Fibroblast of the aortic adventitia (primary cell): ENCODE data around the gene CSN3. TPM values are rescaled to one million over a fixed set of nuclear protein-coding genes. Genes with fewer than 3 reads are reported as not detected.

ENCODE experiments used
- DNase-seq: peaks from one replicate; pipeline ENCODE4 v3.0.0-alpha.2; 2010; ENCODE audit warnings: low read depth
- H3K4me3 ChIP-seq: 2 replicates; pipeline ENCODE4 v1.5.1; 2011; ENCODE audit warnings: low read depth, mild to moderate bottlenecking, control low read depth, low read length, moderate library complexity
- total RNA-seq: library from RNA; depleted of rRNA; stranded (reverse); fragments of >200 nt; gene quantifications from 2 replicates; pipeline ENCODE4 v1.2.3, GENCODE V29; 2012; ENCODE audit warnings: low replicate concordance
- TF ChIP-seq, protein P1 (sequence below): IDR thresholded peaks from 2 replicates; pipeline ENCODE4 v1.5.1; 2011; ENCODE audit warnings: mild to moderate bottlenecking, low read length, control low read depth, inconsistent platforms; ENCODE audit not compliant: insufficient read depth

CSN3 gene
- total RNA-seq, 1 donor, result not detected

DNA sequence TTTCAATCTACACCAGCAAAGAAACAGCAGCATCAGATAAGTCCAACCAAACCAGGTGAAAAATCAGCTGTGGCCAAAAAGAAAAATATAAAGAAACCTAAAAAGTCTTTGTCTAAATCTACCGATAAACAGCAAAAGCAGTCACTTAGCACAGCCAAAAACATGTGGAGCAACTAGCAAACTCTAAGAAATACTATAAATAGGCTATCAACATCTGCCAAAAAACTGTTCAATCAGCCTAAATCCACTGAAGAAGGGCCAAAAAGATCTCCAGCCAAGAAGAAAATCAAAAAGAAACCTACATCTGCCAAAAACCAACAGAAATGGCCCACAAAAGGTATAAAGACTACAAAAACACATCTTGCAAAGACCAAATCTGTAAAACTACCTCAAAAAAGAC, 55.7 kb downstream of the CSN3 start:
- TF ChIP-seq, protein P1, sequence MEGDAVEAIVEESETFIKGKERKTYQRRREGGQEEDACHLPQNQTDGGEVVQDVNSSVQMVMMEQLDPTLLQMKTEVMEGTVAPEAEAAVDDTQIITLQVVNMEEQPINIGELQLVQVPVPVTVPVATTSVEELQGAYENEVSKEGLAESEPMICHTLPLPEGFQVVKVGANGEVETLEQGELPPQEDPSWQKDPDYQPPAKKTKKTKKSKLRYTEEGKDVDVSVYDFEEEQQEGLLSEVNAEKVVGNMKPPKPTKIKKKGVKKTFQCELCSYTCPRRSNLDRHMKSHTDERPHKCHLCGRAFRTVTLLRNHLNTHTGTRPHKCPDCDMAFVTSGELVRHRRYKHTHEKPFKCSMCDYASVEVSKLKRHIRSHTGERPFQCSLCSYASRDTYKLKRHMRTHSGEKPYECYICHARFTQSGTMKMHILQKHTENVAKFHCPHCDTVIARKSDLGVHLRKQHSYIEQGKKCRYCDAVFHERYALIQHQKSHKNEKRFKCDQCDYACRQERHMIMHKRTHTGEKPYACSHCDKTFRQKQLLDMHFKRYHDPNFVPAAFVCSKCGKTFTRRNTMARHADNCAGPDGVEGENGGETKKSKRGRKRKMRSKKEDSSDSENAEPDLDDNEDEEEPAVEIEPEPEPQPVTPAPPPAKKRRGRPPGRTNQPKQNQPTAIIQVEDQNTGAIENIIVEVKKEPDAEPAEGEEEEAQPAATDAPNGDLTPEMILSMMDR, result no peak
- no peak overlapping the region for H3K4me3 ChIP-seq
- peak; percentile 3 for DNase-seq

DNA sequence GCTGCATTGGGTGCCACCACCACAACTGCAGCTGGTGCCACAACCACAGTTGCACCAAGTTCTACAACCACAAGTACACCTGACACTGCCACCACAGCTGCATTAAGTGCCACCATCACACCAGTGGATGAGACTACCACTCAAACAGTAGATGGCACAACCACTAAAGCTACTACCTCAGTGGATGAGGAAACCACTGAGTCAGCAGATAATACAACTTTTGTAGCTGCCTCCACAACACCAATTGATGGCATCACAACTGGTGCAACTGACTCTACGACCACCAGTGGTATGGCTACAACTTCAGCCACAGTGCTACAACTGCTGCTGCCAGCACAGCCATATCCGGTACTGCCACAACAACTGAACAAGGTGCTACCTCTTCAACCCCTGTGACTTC, 57.2 kb downstream of the CSN3 start:
- H3K4me3 ChIP-seq, result no peak overlapping the region
- TF ChIP-seq, protein P1, result no peak
- DNase-seq, result no peak

DNA sequence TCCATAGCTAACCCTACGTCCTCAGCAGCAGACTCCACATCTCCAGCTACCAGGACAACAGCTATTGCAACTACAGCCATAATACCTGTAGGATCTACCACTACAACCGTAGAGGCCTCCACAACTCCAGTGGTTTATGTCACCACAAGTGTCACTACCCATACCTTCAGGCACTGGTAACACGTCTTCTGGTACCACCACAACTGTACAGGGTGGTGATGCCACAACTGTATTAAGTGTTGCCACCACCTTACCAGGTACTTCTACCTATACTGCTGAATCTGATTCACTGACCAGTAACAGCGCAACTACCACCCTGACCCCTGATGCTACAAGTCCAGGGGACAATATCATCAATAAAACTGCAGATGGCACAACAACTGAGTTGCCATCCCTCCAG, 57.8 kb downstream of the CSN3 start:
- TF ChIP-seq, protein P1, result no peak
- H3K4me3 ChIP-seq, result no peak overlapping the region
- no peak for DNase-seq

Other genes starting within 250 kb of the CSN3 start
- gene STATH, start 246.6 kb upstream of the CSN3 start, total RNA-seq, result 0.72 TPM in 1 of 2 replicates, not detected in the other
- not detected in 2 replicates for gene HTN3, start 214.1 kb upstream of the CSN3 start, total RNA-seq
- gene HTN1, start 192.2 kb upstream of the CSN3 start, total RNA-seq, result not detected in 2 replicates
- not detected in 2 replicates for gene PRR27, start 88.4 kb upstream of the CSN3 start, total RNA-seq
- not detected in 2 replicates for gene ODAM, start 46.9 kb upstream of the CSN3 start, total RNA-seq
- not detected in 2 replicates for gene FDCSP, start 16.5 kb upstream of the CSN3 start, total RNA-seq
- not detected in 2 replicates for gene CABS1, start 92.4 kb downstream of the CSN3 start, total RNA-seq
- gene SMR3A, start 118.2 kb downstream of the CSN3 start, total RNA-seq, result not detected in 2 replicates
- gene SMR3B, start 140.5 kb downstream of the CSN3 start, total RNA-seq, result not detected in 2 replicates
- gene OPRPN, start 155.3 kb downstream of the CSN3 start, total RNA-seq, result not detected in 2 replicates
- not detected in 2 replicates for gene MUC7, start 229.6 kb downstream of the CSN3 start, total RNA-seq